GM19238 (cell line): ENCODE data around the gene CORO2B.
"Not testable (repeated sequence)": the region's sequence is repeated elsewhere in the genome, so short reads cannot be mapped to it uniquely, and the experiment has no call there.

ENCODE experiments used
- DNase-seq: peaks from one replicate; pipeline ENCODE4 v3.0.0; 2011; ENCODE audit warnings: low spot score; ENCODE audit not compliant: insufficient read length

The CORO2B gene

DNA sequence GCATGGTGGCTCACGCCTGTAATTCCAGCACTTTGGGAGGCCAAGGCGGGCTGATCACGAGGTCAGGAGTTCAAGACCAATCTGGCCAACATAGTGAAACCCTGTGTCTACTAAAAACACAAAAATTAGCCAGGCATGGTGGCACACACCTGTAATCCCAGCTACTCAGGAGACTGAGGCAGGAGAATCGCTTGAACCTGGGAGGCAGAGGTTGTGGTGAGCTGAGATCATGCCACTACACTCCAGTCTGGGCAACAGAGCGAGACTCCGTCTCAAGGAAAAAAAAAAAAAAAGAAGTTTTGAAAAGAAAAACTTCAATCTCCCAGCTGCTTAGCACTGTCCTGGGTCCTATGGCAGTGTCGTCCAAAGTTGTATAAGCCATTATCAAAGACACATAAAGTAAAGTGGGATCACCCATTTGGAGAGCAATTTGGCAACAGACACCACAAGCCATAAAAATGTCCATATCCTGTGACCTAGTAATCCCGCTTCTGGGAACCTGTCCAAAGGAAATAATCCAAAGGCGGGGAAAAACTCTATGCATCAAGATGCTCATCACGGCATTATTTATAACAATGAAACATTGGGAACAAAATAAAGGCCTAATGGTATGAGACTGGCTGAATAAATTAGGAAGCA is 26.2 kb downstream of the CORO2B start:
- not testable (repeated sequence) for DNase-seq

DNA sequence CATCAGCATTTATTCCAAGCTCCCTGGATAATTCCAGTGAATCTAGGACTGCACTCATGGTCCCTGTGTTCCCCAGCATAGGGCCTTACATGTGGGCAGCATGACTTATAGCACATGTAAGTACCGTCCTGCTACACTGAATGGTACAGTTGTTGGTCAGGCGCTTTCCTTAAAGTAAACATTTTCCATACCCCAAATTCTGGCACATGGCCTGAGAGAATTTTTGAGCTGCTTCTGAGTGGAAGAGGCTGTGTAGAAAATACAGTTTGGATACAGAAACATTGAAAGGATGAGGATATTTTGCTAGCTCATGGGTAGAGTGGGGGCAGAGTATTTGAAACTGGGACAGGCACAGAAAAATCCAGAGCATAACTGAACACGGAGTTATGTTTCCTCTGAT is 27.6 kb downstream of the CORO2B start:
- DNase-seq, result no peak

DNA sequence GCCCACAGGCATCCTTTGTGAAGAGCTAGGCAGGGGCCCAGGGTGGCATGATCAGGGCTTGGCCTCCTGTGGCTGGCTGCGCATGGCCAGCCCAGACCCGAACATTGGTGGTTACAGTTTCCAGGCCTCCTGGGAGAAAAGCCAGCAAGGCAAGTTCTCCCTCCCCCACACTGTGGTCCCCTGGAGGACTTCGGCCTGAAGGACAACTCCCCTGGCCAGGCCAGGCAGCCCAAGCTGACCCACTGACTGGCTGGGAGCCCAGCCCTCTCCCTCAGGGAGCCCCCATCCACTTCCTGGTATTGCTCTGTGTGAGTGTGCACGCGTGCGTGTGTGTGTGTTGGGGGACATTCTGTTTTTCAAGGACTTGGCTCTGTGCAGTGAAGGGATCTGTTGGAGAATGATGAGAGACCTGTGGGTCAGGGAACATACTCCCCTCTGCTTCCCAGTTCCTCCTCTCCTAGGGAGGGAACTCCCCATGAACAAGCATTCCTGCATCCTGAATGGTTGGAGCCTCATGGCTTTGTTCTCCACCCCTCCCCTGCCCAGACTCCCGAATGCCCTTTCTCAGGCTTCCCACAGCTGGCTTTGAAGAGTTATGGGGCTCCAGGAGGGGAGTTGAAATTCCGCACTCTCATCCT is 29.5 kb downstream of the CORO2B start:
- DNase-seq, result no peak

DNA sequence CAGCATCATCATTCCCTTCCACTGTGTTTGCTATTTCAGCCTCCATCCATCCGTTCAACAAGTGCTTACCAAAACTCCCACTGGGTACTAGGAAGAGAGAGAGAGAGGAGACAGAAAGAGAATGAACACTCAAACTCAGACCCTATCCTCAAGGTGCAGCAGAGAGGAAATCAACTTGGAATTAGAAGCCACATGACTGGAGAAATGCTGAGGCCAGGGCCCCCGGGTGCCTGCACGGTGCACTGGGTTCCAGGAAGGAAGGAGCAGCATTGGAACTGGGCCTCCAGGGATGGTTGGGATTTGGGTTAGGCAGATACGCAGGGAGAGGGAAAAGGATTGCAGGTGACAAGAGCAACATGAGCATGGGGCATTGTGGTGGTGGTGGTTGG is 30.0 kb downstream of the CORO2B start:
- DNase-seq, result no peak

DNA sequence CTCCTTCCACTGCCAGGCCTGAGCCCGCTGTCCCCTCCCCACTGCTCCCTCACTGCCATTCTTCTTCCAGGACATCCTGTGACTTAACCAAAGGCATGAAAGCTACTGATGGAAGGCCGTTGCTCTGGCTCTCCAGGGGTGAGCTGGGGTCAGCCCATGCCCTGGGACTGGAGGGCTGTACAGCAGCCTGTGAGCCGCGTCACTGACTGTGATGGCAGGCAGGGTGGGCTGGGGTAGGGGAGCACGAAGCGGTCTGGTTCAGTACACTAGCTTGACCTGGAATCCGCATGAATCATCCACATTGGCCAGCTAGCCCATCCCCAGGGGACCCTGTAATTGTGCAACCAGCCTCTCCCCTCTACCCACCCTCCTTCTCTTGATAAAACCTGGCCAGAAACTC is 30.8 kb downstream of the CORO2B start:
- DNase-seq, result no peak

DNA sequence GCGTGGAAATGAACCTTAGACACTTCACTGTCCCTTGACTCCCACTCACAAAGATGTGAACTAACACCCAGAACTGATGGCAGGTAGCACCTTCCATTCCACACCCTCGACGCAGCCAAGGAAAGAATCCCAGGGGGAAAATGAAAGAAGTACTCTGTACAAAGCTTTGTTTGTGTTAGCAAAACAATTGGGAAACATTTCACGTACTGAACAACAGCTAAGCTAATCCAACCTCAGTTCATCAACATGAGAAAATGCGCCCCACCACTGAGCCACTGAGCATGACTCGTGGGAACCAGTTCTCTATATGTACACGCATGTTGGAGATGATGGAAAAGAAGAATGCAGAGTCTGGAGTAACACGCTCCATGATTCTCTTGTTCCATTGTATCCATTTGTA is 32.0 kb downstream of the CORO2B start:
- DNase-seq, result no peak

DNA sequence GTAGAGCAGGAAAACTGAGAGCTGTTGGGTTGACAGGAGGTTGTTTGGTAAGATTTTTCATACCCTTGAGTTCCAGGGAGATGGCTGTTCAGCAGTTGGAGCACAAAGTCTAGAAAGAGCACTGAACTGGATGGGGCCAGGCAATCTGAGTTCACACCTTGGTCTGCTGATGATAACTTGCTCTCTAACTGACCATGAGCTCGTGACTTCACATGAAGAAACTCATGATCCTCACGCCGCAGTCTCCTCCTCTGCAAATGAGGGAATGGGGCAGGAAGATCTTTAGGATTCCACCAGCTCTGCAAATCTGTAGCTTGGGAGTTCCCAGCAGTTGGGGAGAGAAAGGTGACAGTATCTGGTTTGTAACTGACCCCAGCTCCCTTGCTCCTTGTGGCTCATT is 33.7 kb downstream of the CORO2B start:
- no peak for DNase-seq

DNA sequence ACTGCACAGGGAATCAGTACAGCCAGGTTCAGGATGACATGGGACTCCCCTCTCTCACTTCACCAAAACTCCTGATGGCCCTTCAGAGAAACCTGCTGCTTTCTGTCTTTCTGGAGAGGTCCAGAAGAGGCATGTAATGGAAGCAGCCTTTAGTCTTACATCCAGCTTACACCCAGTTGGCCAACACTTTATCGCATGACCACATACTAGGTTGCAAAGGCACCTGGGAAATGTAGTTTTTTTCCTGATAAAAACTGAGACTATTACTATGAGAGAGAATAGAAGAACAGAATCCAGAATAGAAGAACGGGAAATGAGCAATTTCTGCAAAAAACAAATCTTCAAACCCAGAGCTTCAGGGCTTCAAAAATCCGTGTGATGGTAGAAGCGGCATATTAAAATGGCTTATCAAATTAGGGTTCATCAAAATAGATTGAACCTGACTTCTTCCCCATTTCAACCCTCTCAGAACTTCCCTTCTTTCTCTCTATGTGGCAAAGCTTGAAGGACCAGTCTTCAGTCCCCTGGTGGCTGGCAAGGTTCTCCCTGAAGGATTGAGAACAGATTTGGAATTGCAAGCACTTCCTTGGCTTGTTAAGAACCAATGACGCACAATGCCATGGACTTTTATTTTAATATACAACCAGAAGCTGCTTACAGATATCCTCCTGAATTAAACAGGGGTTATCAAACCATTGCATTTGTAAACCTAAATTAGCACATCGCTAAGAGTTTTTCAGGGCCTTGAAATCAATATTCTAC is 34.4 kb downstream of the CORO2B start:
- no peak for DNase-seq

DNA sequence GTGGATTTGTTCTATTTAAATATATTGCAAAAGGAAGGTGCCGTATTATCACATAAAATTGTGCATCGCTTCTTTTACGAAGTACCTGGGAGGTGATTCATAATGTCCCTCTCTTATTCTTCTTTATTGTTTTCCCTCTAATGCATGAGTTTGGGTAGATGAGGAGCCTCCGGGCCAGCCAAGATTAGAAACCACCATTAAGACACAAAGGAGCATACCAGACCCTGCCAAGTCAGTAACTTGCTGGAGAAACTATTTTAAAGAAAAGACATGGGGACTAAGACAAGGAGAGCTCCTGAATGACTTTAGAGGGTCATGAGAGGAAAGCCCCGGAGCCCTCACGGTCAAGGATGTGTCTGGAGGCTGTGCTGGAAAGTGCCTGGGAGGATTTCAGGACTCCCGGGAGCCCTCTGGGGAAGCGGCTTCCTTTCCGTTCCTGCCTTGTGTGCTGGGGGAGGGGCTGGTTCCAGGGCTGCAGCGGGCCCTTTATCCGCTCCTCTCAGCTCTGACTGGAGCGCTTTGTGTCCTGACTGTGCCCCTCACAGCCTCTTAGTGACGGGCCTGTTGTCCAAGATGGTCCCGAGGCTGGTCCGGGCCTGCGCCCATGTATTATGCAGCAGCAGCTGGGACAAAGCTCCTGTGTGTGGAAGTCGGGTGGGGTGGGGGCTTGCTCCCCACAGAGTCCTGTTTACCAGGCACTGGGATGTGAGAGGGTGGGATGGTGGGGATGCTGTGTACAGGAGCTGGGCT is 35.7 kb downstream of the CORO2B start:
- no peak for DNase-seq

DNA sequence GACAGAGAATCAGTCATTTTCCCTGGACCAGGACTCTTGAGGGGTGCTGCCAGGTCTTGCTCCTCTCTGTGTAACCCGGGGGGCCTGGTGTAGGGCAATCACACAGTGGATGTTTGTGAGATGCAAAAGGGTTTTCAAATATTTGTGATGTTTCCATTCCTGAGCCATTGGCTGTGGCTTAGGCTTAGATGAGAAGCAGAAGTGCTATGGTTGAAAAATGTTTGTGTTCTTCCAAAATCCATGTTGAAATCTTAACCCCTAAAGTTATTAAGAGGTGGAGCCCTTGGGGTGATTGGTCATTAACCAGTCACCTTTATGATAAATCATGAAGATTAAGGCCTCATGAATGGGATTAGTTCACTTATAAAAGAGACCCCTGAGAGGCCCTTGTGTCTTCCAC is 36.5 kb downstream of the CORO2B start:
- no peak for DNase-seq

DNA sequence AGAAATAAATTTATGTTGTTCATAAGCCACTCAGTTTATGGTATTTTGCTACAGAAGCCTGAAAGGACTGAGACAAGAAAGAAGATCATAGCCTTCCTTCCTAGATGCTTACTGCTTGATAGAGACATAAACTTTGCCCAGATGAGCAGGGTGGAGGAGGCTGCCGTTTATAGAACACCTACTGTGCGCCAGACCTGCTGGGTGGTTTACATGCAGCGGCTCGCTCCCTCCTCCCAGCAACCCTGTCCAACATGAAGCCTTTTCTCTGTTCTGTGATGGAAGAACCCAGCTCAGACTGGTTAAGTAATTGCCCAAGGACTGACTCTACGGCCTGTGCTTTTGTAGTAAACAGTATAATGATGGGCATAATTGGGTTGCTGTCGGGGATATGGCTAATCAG is 37.0 kb downstream of the CORO2B start:
- no peak for DNase-seq

DNA sequence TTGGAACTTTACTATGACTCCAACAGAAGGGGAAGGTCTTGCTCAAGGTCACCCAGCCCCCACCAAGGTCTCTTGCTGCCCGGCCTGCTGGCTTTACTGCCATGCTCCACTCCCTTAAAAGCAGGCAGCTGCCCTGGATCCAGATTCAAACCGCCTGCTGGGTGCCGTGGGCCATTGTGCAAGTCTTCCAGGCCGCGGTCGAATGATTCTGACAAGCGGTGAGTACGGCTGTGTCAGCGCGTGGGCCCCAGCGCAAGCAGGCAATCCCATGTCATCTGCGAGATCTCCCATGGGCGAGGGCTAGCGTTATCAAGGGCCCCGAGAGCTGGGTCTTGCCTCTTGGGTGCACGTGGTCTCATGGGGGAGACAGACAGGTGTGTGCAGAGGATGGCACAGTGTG is 37.6 kb downstream of the CORO2B start:
- no peak for DNase-seq

DNA sequence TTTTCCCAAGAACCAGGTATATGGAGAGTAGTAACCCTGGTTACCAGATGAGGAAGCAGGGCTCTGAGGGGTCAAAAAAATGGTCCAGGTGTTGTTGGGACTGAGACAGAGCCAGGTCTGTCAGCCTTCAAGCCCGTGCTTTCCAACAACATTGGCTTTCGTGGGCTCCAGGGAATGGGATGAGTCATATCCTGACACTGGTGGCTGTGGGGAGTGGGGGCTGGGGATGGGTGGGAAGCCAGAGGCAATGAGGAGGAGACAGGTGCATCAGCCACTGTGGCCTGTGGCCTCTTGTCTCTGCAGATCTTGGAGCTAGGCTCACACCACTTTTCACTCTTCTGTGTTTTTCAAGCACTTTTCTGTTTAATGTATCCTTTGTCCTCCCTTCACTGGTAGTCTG is 38.2 kb downstream of the CORO2B start:
- DNase-seq, result no peak

DNA sequence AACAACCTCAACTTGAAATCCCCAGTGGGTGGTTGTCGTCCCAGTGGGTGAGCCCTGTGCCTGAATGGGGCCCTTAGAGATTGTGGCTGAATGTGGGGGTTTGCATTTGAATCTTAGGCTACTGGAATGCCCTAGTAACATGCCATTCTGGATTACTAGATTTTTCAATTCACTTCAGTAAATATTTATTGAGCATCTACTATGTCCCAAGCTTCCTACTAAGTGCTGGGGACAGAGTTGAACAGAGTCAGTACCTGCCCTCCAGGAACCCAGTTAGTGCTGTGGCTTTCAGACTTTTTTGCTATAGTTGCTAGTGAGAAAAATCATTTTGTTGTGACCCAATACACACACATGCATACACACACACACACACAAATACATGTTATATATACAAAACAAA is 39.0 kb downstream of the CORO2B start:
- DNase-seq, result no peak

DNA sequence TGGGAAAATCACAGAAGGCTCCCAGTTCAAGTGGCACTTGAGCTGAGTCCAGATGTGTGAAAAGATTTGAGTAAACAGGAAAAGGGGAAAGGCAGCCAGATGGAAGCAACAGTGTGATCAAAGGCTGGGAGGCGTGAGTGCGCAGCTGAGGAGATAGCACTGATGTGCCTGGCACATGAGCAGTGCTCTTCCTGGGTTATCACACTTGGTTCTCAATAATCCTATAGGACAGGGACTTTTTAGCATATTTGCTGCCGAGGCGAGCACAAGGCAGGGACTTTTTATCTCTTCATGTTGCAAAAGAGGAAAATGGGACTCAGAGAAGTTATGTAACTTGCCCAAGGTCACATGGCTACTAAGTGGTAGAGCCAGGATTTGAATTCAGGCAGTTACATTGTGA is 39.6 kb downstream of the CORO2B start:
- DNase-seq, result no peak

DNA sequence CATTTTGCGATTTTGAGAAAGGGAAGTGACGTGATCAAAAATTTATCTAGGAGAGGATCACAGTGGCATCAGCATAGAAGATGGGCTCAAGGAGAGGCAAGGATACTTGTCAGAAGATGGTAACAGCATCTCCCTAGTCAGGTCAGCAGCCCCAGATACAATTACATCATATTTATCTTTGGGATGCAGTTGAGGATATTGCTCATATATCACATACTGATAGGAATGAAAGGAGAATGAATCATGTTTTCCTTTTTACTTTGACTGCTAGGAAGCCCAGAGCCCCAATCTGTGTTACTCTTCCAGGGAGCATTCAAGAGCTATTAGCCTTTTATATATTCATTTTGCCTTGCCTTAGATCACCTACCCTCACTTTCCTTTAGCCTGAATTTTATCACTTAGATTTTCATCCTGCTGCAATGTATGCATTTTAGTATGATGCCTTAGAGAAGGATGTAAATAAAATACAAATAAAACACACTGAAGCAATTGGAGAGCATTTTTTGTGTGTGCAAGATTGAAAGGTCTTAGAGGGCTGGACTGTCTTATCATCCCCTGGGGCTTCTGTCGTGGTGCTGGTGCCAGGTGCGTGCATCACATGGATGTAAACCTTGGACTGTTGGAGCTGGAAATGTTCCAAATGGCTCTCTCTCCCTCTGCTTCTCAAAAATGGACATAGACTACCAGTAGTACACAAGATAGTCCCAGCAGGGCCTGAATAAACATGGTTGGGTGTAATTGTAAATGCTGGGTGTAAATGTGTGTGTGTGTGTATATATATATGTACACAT is 40.3 kb downstream of the CORO2B start:
- no peak for DNase-seq

DNA sequence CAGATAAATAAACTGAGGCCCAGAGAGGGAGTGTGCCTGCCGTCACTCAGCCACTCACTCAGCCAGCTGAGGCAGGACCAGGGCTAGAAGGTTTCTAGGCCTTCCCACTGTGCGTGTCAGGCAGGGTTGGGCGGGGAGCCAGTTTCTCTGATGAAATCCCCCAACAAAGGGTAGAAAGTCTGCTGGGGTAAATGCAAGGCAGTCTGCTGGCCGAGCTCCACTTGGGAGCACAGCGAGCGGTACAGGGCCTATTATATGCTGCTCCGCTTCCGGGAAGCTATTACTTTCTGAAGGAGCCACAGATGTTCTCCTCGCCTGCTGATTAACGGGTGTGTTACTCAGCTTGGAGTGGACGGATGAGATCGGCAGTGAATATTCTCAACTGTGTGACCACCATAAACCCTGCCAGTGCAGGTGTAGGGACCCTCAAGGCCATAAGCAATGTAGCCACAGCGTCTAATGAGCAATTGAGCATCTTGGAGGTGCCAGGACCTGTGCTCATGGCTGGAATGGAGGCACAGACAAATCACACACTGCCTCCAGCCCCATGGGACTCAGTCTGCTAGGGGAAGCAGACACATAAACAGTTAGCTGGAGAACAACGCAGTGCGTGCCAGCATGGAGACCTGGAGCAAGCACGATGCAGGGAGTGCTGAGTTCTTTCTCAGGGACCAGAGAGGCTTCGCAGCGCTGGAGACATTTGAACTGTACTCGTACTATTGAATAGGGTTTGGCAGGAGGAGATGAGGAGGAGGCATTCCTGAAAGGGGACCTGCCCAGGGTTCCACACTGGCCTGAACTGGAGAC is 42.1 kb downstream of the CORO2B start:
- DNase-seq, result no peak

DNA sequence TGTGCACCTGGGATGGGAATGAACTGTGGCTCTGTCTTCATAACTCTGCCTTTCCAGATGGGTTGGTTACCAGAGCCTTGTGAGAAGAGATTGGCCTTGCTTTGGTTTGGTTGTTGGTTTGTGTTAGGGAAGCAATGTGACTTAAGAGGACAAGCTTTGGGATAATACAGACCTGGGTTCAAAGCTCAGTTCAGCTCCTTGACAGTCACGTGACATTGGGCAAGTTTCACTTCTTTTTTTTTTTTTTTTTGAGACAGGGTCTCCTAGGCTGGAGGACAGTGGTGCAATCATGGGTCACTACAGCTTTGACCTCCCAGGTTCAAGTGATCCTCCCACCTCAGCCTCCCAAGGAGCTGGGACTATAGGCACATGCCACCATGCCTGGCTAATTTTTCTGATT is 42.7 kb downstream of the CORO2B start:
- no peak for DNase-seq

DNA sequence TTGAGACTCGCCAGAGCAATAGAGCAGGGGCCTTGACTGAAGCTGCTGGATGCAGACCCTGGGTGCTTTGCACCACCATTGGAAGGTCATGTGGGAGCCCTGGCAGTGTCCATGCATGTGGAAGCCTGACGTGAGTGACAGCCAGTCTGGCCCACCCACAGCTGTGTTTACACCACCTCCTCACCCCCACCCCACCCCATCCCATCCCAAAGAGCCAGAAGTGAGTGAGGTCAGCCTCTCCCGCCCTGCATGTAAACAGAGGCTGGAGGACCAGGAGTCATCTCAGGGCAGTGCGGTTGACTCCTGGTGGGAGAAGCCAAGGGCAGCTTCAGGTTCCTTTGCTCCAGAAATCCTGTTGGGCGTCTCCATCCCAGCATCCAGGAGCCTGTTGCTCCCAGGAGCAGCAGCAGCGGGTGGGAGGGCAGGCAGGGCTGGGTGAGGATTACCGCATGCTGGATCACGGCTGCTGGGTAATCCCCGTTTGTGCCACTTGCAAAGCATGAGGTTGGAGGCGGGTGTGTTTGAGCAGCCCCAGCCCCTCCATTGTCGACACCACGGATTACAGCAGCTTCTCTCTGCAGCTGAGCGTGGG is 44.6 kb downstream of the CORO2B start:
- no peak for DNase-seq

DNA sequence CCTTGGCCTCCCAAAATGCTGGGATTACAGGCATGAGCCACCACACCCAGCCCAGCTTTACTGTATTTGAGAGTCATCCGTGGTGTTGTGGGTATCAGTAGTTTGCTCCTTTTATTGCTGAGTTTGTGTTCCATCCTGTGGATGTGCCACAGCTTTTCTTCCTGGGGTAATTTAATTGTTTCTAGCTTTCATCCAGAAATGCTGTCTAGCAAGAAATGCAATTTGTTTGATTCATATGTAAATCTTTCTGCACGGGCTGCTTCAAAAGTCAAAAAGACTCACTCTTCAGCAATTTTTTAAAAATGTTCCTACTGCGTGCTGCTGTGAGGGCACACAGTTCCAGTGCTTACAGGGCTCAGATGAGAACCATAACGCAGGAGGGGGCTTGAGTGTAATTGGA is 47.1 kb downstream of the CORO2B start:
- DNase-seq, result no peak
